Measurements from ENCODE around the gene EIF5B.

Gene EIF5B

GRCh38 chr2:99404797-99405669, 67.8 kb downstream of the EIF5B start:
- DNase-seq (ENCODE audit: low spot score) = no peak

GRCh38 chr2:99406137-99406536, 68.9 kb downstream of the EIF5B start:
- DNase-seq (ENCODE audit: low spot score) = no peak

- DNase-seq (ENCODE audit: low spot score) = no peak
These were observed 73.1 kb downstream of the EIF5B start for GRCh38 chr2:99410276-99410675.

GRCh38 chr2:99414566-99414965, 77.4 kb downstream of the EIF5B start:
- DNase-seq (ENCODE audit: low spot score) = no peak

- no peak for DNase-seq (ENCODE audit: low spot score)
These were observed 80.2 kb downstream of the EIF5B start for GRCh38 chr2:99417396-99417795.

GRCh38 chr2:99420031-99420430, 82.8 kb downstream of the EIF5B start:
- DNase-seq (ENCODE audit: low spot score) = no peak

GRCh38 chr2:99420751-99421299, 83.6 kb downstream of the EIF5B start:
- DNase-seq (ENCODE audit: low spot score) = no peak

- DNase-seq (ENCODE audit: low spot score) = no peak
These were observed 84.3 kb downstream of the EIF5B start for GRCh38 chr2:99421469-99421868.

GRCh38 chr2:99422599-99422998, 85.4 kb downstream of the EIF5B start:
- DNase-seq (ENCODE audit: low spot score) = no peak

- DNase-seq (ENCODE audit: low spot score) = no peak
These were observed 87.2 kb downstream of the EIF5B start for GRCh38 chr2:99424371-99424770.

GRCh38 chr2:99425022-99425421, 87.8 kb downstream of the EIF5B start:
- DNase-seq (ENCODE audit: low spot score) = no peak

- no peak for DNase-seq (ENCODE audit: low spot score)
These were observed 93.6 kb downstream of the EIF5B start for GRCh38 chr2:99430614-99431291.

- no peak for DNase-seq (ENCODE audit: low spot score)
These were observed 94.5 kb downstream of the EIF5B start for GRCh38 chr2:99431587-99432275.

- DNase-seq (ENCODE audit: low spot score) = no peak
These were observed 96.2 kb downstream of the EIF5B start for GRCh38 chr2:99433340-99433739.

- no peak for DNase-seq (ENCODE audit: low spot score)
These were observed 99.7 kb downstream of the EIF5B start for GRCh38 chr2:99436874-99437273.

GRCh38 chr2:99439971-99440505, 102.8 kb downstream of the EIF5B start:
- DNase-seq (ENCODE audit: low spot score) = no peak

- DNase-seq (ENCODE audit: low spot score) = no peak
These were observed 105.6 kb downstream of the EIF5B start for GRCh38 chr2:99442837-99443236.

- no peak for DNase-seq (ENCODE audit: low spot score)
These were observed 107.0 kb downstream of the EIF5B start for GRCh38 chr2:99444222-99444621.

- DNase-seq (ENCODE audit: low spot score) = no peak
These were observed 107.9 kb downstream of the EIF5B start for GRCh38 chr2:99445065-99445464.

GRCh38 chr2:99448556-99448955, 111.4 kb downstream of the EIF5B start:
- no peak for DNase-seq (ENCODE audit: low spot score)

- no peak for DNase-seq (ENCODE audit: low spot score)
These were observed 113.0 kb downstream of the EIF5B start for GRCh38 chr2:99450199-99450598.
